Ovary (tissue), 9 donors: ENCODE results near the gene EHMT1. TPM values are rescaled to one million over a fixed set of nuclear protein-coding genes. Genes with fewer than 3 reads are reported as not detected.
"Not testable (repeated sequence)": the region's sequence is repeated elsewhere in the genome, so short reads cannot be mapped to it uniquely, and the experiment has no call there.

ENCODE experiments used
- DNase-seq, 5 donors: peaks; one replicate each; pipeline ENCODE4 v3.0.0-alpha.2; 2019 to 2020
- H3K27ac ChIP-seq, 2 donors: fragments of 200-600 bp; one replicate each; pipeline versions ENCODE4 v1.5.1 to v1.8.0; 2019 to 2022
- H3K27me3 ChIP-seq: fragments of 200-600 bp; one replicate; pipeline ENCODE4 v1.8.0; 2022
- H3K36me3 ChIP-seq: fragments of 200-600 bp; sonication (generic); one replicate; pipeline ENCODE4 v1.5.1; 2019
- H3K4me1 ChIP-seq: one replicate; pipeline ENCODE4 v1.8.1; 2013; ENCODE audit warnings: mild to moderate bottlenecking, moderate library complexity; ENCODE audit not compliant: insufficient read depth
- H3K4me3 ChIP-seq: fragments of 200-600 bp; sonication (generic); one replicate; pipeline ENCODE4 v1.5.1; 2017
- H3K9me3 ChIP-seq, 2 donors: fragments of 200-600 bp in 1 of 2; sonication (generic) in 1 of 2; one replicate each; pipeline versions ENCODE4 v1.5.1 to v1.8.1; 2013 to 2019; ENCODE audit warnings: mild to moderate bottlenecking in 1 of 2, moderate library complexity in 1 of 2
- CTCF ChIP-seq, 3 donors: fragments of 450-650 bp in 2 of 3; fragments of 200-600 bp in 1 of 3; IDR thresholded peaks; one replicate each; pipeline versions ENCODE4 v1.5.1 to v1.8.0; 2016 to 2022; ENCODE audit warnings: antibody characterized with exemption in 3 of 3, mild to moderate bottlenecking in 1 of 3
- EP300 ChIP-seq: sonication (generic); formaldehyde crosslinking; IDR thresholded peaks from one replicate; pipeline ENCODE4 v1.6.1; 2017; ENCODE audit warnings: antibody characterized with exemption
- POLR2A ChIP-seq: fragments of 450-650 bp; IDR thresholded peaks from one replicate; pipeline ENCODE4 v1.6.1; 2017; ENCODE audit warnings: antibody characterized with exemption, mild to moderate bottlenecking, moderate library complexity
- WGBS, 3 donors: extraction: QIAGEN DNeasy Blood & Tissue Kit in 1 of 3; methylation state at CpG; one replicate each; pipeline versions ENCODE4 v1.1.5 to v1.1.7; 2013 to 2017; 5-methylcytosine and 5-hydroxymethylcytosine counted together
- intact Hi-C, 4 donors: fragments of 100-400 bp; cut with DNase I; formaldehyde crosslinking; loops; one replicate each; pipeline versions ENCODE4 v1.11.0 to v1.15.1; 2022 to 2023
- polyA plus RNA-seq, 2 donors: library from polyadenylated mRNA; stranded (reverse); fragments of 200-250 nt in 1 of 2; fragments of 350-450 nt in 1 of 2; fragmentation: Illumina TruSeq in 1 of 2; extraction: RNeasy Lipid Tissue Mini Kit (QIAGEN cat#74804) in 1 of 2; gene quantifications; one replicate each; pipeline ENCODE4 v1.2.3, GENCODE V29; 2013 to 2014
- total RNA-seq, 7 donors: library from RNA; depleted of rRNA in 2 of 7; stranded (reverse); fragments of >200 nt in 2 of 7; fragmentation: NEBNext Ultra II Directional in 3 of 7; extraction: Animal tissue kit (Norgen Biotek cat#: 25700) in 3 of 7; gene quantifications; one replicate each; pipeline versions ENCODE4 v1.1.0 to v1.2.4, GENCODE V29; 2016 to 2023
- donor health status: DM: no; HTN: no; CAD: no; lungs with moderate emphysema.
- donor health status: DM: no; HTN: no; CAD: no.
- donor health status: Bipolar disorder and iron deficiency.
- donor health status: DM: yes; HTN: yes; CAD: no.
- donor health status: DM: no; HTN: no; CAD: no.
- donor health status: DM: yes; HTN: yes; CAD: no.

EHMT1 gene
- total and polyA plus RNA-seq, 9 donors = 40.8 to 98.5 (median 77.9) TPM

DNA sequence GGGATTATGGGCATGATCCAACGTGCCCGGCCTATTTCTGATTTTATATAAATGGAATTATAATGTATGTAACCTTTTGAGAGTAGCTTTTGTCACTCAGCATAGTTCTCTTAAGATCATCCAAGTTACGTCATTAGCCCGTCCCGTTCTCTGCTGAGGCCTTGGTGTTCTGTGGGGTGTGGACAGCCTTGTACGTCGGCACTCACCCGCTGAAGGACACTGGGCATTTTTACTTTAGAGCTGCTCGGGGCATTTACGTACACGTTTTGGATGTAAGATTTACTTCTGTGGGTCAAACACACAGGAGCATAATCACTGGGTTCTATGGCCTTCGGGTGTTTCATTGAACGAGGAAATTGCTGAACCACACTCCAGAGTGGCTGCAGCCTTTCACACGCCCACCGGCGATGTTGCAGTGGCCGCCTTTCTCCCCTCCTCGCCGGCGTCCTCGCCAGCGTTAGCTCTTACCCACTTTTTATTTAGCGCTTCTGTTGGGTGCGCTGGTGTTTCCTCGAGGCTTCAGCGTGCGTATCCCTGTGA, 101.8 kb downstream of the EHMT1 start:
- peaks cover 6% of the 10 kb centered on the region for H3K4me1 ChIP-seq
- WGBS, 3 donors = 76 to 89% (median 86%) methylated on average over 26 to 27 of the region's 27 CpGs
- no peak overlapping the region for H3K4me3 ChIP-seq
- TF ChIP-seq POLR2A (no peak), EP300 (no peak), CTCF (IDR thresholded peaks at IDR 0.05) (no peak)
- H3K27me3 ChIP-seq = no peaks in the 10 kb centered on the region
- no peak for DNase-seq
- H3K27ac ChIP-seq = no peak overlapping the region
- H3K9me3 ChIP-seq = no peaks in the 10 kb centered on the region
- no peaks in the 10 kb centered on the region for H3K36me3 ChIP-seq
- intact Hi-C loops = no loop called here

DNA sequence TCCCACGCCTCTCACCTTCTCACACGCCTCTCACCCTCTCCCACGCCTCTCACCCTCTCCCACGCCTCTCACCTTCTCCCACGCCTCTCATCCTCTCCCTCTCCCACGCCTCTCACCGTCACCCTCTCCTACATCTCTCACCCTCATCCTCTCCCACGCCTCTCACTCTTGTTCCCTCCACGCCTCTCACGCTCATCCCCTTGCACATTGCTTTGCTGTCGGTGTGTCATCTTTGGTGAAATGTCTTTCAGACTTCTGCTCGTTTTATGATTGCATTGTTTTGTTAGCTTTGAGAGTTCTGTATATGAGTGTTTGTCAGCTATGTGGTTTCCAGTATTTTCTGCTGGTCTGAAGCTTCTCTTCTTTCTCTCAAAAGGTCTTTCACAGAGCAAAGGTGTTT, 102.7 kb downstream of the EHMT1 start:
- H3K9me3 ChIP-seq = no peaks in the 10 kb centered on the region
- no peaks in the 10 kb centered on the region for H3K27me3 ChIP-seq
- no peak for DNase-seq
- TF ChIP-seq CTCF (IDR thresholded peaks at IDR 0.05) = no peak
- TF ChIP-seq POLR2A = no peak
- no peak for TF ChIP-seq EP300
- no peak overlapping the region for H3K4me3 ChIP-seq
- 62 to 81% (median 72%) methylated on average over 12 of the region's 12 CpGs for WGBS, 3 donors
- H3K4me1 ChIP-seq = peaks cover 6% of the 10 kb centered on the region
- H3K27ac ChIP-seq = no peak overlapping the region
- intact Hi-C loops = no loop called here
- no peaks in the 10 kb centered on the region for H3K36me3 ChIP-seq

DNA sequence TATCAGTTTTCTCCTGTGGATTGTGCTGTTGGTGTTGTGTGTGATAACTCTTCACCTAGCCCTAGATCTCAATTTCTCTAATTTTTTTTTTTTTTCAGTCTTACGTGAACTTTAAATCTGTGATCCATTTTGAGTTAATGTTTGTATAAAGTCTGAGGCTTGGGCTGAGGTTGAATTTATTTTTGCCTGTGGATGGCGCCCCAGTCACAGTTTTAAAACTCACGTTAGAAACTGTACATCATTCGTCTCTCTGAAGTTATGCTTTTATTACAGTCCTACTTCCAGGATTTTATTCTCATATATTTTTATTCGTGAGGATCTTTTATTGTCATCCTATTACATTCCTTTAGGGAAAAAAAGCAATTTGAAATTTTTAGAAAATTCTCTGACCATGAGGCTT, 103.1 kb downstream of the EHMT1 start:
- 42 to 76% (median 64%) methylated on average over 5 of the region's 5 CpGs for WGBS, 3 donors
- Histone ChIP-seq H3K27ac (no peak overlapping the region), H3K27me3 (no peaks in the 10 kb centered on the region), H3K4me3 (no peak overlapping the region), H3K9me3 (no peaks in the 10 kb centered on the region), H3K36me3 (no peaks in the 10 kb centered on the region), H3K4me1 (peaks cover 6% of the 10 kb centered on the region)
- TF ChIP-seq EP300 = no peak
- TF ChIP-seq POLR2A = no peak
- no peak for TF ChIP-seq CTCF (IDR thresholded peaks at IDR 0.05)
- intact Hi-C loops = no loop called here
- no peak for DNase-seq

- no peak overlapping the region for H3K4me3 ChIP-seq
- 56 to 77% (median 70%) methylated on average over 10 of the region's 10 CpGs for WGBS, 3 donors
- H3K27ac ChIP-seq = peak overlapping the region in 1 of 2 donors; percentile 8
- TF ChIP-seq CTCF (IDR thresholded peaks at IDR 0.05) (no peak), EP300 (no peak)
- no peaks in the 10 kb centered on the region for H3K36me3 ChIP-seq
- no peaks in the 10 kb centered on the region for H3K27me3 ChIP-seq
- no peak for DNase-seq
- peaks cover 6% of the 10 kb centered on the region for H3K4me1 ChIP-seq
- intact Hi-C loops = no loop called here
- H3K9me3 ChIP-seq = no peaks in the 10 kb centered on the region
Observed at GRCh38 chr9:137722481-137722880, 103.7 kb downstream of the EHMT1 start.

DNA sequence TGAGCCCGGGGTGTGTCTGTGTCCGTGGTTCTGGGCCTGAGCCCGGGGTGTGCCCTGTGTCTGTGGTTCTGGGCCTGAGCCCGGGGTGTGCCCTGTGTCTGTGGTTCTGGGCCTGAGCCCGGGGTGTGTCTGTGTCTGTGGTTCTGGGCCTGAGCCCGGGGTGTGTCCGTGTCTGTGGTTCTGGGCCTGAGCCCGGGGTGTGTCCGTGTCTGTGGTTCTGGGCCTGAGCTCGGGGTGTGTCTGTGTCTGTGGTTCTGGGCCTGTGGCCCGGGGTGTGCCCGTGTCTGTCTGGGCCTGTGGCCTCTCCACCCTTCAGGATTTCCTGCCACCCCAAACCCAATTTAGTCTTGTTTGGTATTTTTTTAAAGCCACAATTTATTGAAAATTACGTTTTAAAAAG, 104.6 kb downstream of the EHMT1 start:
- DNase-seq = not testable (repeated sequence)

More for the DNA sequence above, 104.6 kb downstream of the EHMT1 start:
- 63 to 83% (median 77%) methylated on average over 7 to 13 of the region's 13 CpGs for WGBS, 3 donors
- H3K4me1 ChIP-seq, intact Hi-C loops, H3K9me3 ChIP-seq, H3K36me3 ChIP-seq, H3K4me3 ChIP-seq, H3K27ac ChIP-seq, H3K27me3 ChIP-seq: not testable (repeated sequence)
